ENCODE measurements around the gene CCM2L. TPM values are rescaled to one million over a fixed set of nuclear protein-coding genes. Genes with fewer than 3 reads are reported as not detected.
A peak's percentile ranks its signal among the peaks of the same experiment; 100 is the strongest.

CCM2L gene
- total and polyA plus RNA-seq, 9 of the 15 experiments (the other 6 are each of a cell fraction or from before 2014, with no cell fraction given) = 0.04 TPM; not detected in 8

DNA sequence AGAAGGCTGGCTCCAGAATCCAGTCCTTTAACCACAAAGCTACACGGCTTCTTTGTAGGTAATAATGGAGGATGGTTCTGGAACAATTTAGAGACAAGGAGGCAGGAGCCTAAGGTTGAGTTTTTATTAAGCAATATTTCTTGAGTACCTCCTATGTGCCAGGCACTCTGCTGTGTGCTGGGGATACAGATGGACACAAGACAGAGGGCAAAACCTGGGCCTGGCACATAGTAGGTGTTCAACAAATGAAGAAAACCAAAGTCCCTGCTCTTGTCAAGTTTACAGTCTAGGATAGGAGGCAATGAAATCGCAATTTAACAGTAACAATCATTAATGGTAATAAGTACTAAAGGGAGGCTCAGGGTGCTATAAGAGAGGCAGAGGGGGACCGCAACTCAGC lies 17.4 kb downstream of the CCM2L start:
- H3K4me3 ChIP-seq = no peak overlapping the region
- H3K4me1 ChIP-seq (replicated peaks in 1 of 2; ENCODE audit: control insufficient read depth in 2 of 2, insufficient read depth in 2 of 2, low read length in 2 of 2) = peaks cover 0 to 11% of the 10 kb centered on the region in 2 experiments; a peak in 3 of 5 replicates
- WGBS (ENCODE audit: insufficient coverage, low coverage, missing lambda C conversion rate) = 33% methylated on average over 3 of the region's 3 CpGs
- no peaks in the 10 kb centered on the region for H3K79me2 ChIP-seq (ENCODE audit: control insufficient read depth, insufficient read depth, low read length)
- POLR2A ChIA-PET = no interaction called here
- CTCF ChIA-PET (ENCODE audit: low intra/inter-chr PET ratio) = no interaction called here
- H3K9ac ChIP-seq (ENCODE audit: insufficient read depth in 1 of 2, low read depth in 2 of 2, low read length in 2 of 2) = no peak overlapping the region
- H3K27me3 ChIP-seq (ENCODE audit: control insufficient read depth in 2 of 2, insufficient read depth in 2 of 2, low read length in 2 of 2) = peaks cover 6 to 47% of the 10 kb centered on the region in 2 experiments; a peak in 4 of 5 replicates
- DNase-seq (ENCODE audit: extremely low read depth in 1 of 4, low spot score in 3 of 4) (no peak), FAIRE-seq (no peak), ATAC-seq (no peak)
- TF ChIP-seq, protein P1, sequence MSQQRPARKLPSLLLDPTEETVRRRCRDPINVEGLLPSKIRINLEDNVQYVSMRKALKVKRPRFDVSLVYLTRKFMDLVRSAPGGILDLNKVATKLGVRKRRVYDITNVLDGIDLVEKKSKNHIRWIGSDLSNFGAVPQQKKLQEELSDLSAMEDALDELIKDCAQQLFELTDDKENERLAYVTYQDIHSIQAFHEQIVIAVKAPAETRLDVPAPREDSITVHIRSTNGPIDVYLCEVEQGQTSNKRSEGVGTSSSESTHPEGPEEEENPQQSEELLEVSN (IDR thresholded peaks at IDR 0.05; ENCODE audit: borderline replicate concordance in 1 of 2, extremely low read depth in 1 of 2, insufficient read depth in 1 of 2, insufficient read length in 1 of 2, low read depth in 1 of 2, low read length in 1 of 2, poor library complexity in 1 of 2, severe bottlenecking in 1 of 2) = no peak
- no peak for TF ChIP-seq HMG20B (CRISPR knock-in tag; IDR thresholded peaks at IDR 0.05)
- no peak for TF ChIP-seq HDAC6 (IDR thresholded peaks at IDR 0.05; ENCODE audit: low read depth, low read length)
- TF ChIP-seq TCF7 (IDR thresholded peaks at IDR 0.05; ENCODE audit: borderline replicate concordance) = no peak
- TF ChIP-seq SPI1 (IDR thresholded peaks at IDR 0.05; ENCODE audit: borderline replicate concordance, low read depth, low read length) = no peak
- TF ChIP-seq, protein P2, sequence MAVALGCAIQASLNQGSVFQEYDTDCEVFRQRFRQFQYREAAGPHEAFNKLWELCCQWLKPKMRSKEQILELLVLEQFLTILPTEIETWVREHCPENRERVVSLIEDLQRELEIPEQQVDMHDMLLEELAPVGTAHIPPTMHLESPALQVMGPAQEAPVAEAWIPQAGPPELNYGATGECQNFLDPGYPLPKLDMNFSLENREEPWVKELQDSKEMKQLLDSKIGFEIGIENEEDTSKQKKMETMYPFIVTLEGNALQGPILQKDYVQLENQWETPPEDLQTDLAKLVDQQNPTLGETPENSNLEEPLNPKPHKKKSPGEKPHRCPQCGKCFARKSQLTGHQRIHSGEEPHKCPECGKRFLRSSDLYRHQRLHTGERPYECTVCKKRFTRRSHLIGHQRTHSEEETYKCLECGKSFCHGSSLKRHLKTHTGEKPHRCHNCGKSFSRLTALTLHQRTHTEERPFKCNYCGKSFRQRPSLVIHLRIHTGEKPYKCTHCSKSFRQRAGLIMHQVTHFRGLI (CRISPR knock-in tag; IDR thresholded peaks at IDR 0.05) = no peak
- peak; percentile 83 for TF ChIP-seq ZKSCAN1 (IDR thresholded peaks at IDR 0.05; ENCODE audit: low read depth, low read length)
- no peak overlapping the region for H3K4me2 ChIP-seq (ENCODE audit: insufficient read depth, low read length)
- no peaks in the 10 kb centered on the region for H3K9me1 ChIP-seq (ENCODE audit: control insufficient read depth, insufficient read depth, low read length)
- no peak overlapping the region for H3K27ac ChIP-seq (ENCODE audit: extremely low read depth, low read depth, low read length)
- no peaks in the 10 kb centered on the region for H3K36me3 ChIP-seq (ENCODE audit: control insufficient read depth, insufficient read depth, low read length)
- no TSS peak for BruUV-seq (replicated peaks)
- in situ Hi-C loops (cut with MboI) = loop anchor here (10.0 kb wide), 1 partner anchor 173 kb away; no protein-coding TSS in a partner anchor
- no peak overlapping the region for H2AFZ ChIP-seq (ENCODE audit: low read depth, low read length)
- intact Hi-C loops (cut with micrococcal nuclease) = no loop called here
- H3K9me3 ChIP-seq (replicated peaks; ENCODE audit: control insufficient read depth, insufficient read depth, low read depth, low read length) = no peaks in the 10 kb centered on the region
- no peaks in the 10 kb centered on the region for H4K20me1 ChIP-seq (replicated peaks; ENCODE audit: control insufficient read depth, insufficient read depth, low read length)

All from K562 (cell line).